Aorta (tissue), 5 donors: ENCODE data around the gene LGALS7. TPM values are rescaled to one million over a fixed set of nuclear protein-coding genes. Genes with fewer than 3 reads are reported as not detected.
"Not testable (repeated sequence)": the region's sequence is repeated elsewhere in the genome, so short reads cannot be mapped to it uniquely, and the experiment has no call there.

ENCODE experiments used
- ATAC-seq: fragments of 200-7000 bp; cut with Tn5 transposase; one replicate; pipeline ENCODE4 v1.9.1; 2022; ENCODE audit warnings: moderate library complexity; ENCODE audit not compliant: low FRiP score
- DNase-seq, 2 donors: peaks; one replicate each; pipeline ENCODE4 v3.0.0-alpha.2; 2020
- H3K27ac ChIP-seq, 2 donors: one replicate each; pipeline ENCODE4 v1.5.1; 2013; ENCODE audit warnings: low read length in 2 of 2, mild to moderate bottlenecking in 2 of 2, moderate library complexity in 2 of 2, control low read depth in 1 of 2, inconsistent platforms in 1 of 2, low read depth in 1 of 2
- H3K27me3 ChIP-seq, 2 donors: one replicate each; pipeline ENCODE4 v1.6.1; 2013; ENCODE audit warnings: control low read depth in 1 of 2, low read length in 1 of 2, mild to moderate bottlenecking in 1 of 2, moderate library complexity in 1 of 2; ENCODE audit not compliant: insufficient read depth in 2 of 2, control insufficient read depth in 1 of 2
- H3K36me3 ChIP-seq, 2 donors: one replicate each; pipeline ENCODE4 v1.6.1; 2013; ENCODE audit warnings: control low read depth in 1 of 2, low read length in 1 of 2, mild to moderate bottlenecking in 1 of 2; ENCODE audit not compliant: insufficient read depth in 2 of 2, control insufficient read depth in 1 of 2
- H3K4me1 ChIP-seq, 2 donors: one replicate each; pipeline ENCODE4 v1.6.1; 2013; ENCODE audit warnings: low read length in 2 of 2, control low read depth in 1 of 2, mild to moderate bottlenecking in 1 of 2, moderate library complexity in 1 of 2; ENCODE audit not compliant: insufficient read depth in 2 of 2, control insufficient read depth in 1 of 2
- H3K4me3 ChIP-seq, 2 donors: one replicate each; pipeline ENCODE4 v1.5.1; 2013; ENCODE audit warnings: low read length in 2 of 2, control low read depth in 1 of 2, mild to moderate bottlenecking in 1 of 2
- H3K9me3 ChIP-seq: one replicate; pipeline ENCODE4 v1.6.1; 2013; ENCODE audit warnings: mild to moderate bottlenecking, low read length; ENCODE audit not compliant: control insufficient read depth
- WGBS, 2 donors: extraction: QIAGEN DNeasy Blood & Tissue Kit; methylation state at CpG; one replicate each; pipeline ENCODE4 v1.1.7; 2013; 5-methylcytosine and 5-hydroxymethylcytosine counted together
- intact Hi-C, 2 donors: fragments of 100-400 bp; cut with DNase I; formaldehyde crosslinking; loops; one replicate each; pipeline versions ENCODE4 v1.14.2 to v1.15.0; 2022
- polyA plus RNA-seq, 2 donors: library from polyadenylated mRNA; stranded (reverse); fragments of 200-250 nt; gene quantifications; one replicate each; pipeline ENCODE4 v1.2.3, GENCODE V29; 2013
- total RNA-seq, 2 donors: library from RNA; stranded (reverse); fragmentation: NEBNext Ultra II Directional; extraction: Animal tissue kit (Norgen Biotek cat#: 25700); gene quantifications; one replicate each; pipeline ENCODE4 v1.2.1, GENCODE V29; 2021
- donor health status: healthy with polysubstance abuse.
- donor health status: Bipolar disorder and iron deficiency.
- donor health status: DM: no; HTN: no; CAD: no.
- donor health status: DM: no; HTN: no; CAD: no.
- donor health status: DM: yes; HTN: yes; CAD: no.

The LGALS7 gene
- total and polyA plus RNA-seq, 4 donors, result not detected

DNA sequence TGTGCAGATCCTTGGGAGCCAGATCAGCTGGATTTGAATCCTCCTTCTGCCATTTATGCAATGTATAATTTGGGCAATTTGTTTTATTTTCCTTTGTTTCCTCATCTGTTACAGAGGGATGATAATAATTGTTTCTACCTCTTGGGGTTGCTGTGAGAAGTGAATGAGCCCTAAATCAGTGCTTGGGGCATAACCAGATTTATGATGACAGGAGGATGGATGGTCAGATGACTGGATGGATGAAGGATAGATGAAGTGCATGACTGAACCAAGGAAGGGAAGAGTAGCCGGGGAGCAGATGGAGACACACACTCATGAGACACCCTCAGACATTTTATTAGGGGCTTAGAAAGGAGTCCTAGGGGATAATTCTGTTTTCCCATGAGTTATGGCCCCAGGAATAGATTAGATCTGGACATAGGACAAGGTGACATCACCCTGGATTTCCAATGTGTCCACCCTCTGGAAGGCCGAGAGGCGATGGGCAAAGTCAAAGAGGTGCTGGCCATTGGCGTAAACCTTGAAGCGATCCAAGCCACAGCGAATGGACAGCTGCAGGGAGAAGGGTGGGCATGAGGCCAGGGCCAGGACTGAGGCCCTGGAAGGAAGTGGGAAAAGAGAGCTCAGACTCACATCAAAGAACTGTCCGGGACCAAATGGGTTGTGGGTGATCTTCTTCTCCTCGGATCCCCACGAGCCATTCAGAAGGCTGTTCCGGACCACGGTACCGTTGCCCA is 28.2 kb upstream of the LGALS7 start:
- no peak overlapping the region for H3K27ac ChIP-seq
- H3K4me3 ChIP-seq, result no peak overlapping the region
- H3K36me3 ChIP-seq, result no peaks in the 10 kb centered on the region
- H3K4me1 ChIP-seq, result no peaks in the 10 kb centered on the region
- WGBS, 2 donors, result 92 to 93% methylated on average over 12 of the region's 12 CpGs
- H3K27me3 ChIP-seq, result no peaks in the 10 kb centered on the region
- no peak for ATAC-seq
- no peaks in the 10 kb centered on the region for H3K9me3 ChIP-seq
- intact Hi-C loops, result loop anchor here in 1 of 2 donors (10.0 kb wide), 1 partner anchor 47 kb away; no protein-coding TSS in a partner anchor
- no peak for DNase-seq

DNA sequence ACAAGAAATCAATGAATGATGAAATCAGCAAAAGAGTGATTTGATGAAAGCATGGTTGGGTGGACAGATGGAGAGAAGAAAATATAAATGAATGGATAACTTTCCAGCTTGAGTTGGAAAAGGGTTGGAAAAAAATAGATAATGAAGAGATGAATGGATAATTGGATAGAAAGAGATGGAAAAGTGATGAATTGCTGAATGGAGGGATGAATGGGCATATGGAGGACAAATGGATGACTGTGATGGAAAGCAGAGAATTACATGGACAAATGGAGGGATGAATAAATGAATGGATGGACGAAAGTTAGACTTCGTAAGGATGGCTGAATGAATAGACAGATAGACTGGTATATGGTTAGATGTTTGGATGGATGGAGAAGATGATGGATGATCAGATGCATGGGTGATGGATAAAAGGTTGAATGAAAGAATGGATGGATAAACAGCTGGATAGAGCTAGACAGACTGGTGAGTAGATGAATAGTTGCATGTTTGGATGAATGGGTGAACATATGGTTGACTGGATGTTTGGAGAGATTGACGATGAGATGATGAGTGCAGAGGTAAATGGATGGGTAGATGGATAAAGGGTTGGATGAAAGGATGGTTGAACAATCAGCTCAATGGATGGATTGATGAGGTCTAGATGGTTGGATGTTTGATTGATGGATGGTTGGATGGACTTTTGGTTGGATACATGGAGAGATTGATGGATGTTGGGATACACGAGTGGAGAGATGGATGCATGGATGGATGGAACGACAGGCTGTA is 27.4 kb upstream of the LGALS7 start:
- Histone ChIP-seq H3K36me3 (no peaks in the 10 kb centered on the region), H3K27ac (no peak overlapping the region), H3K4me1 (no peaks in the 10 kb centered on the region), H3K27me3 (no peaks in the 10 kb centered on the region), H3K9me3 (no peaks in the 10 kb centered on the region), H3K4me3 (no peak overlapping the region)
- intact Hi-C loops, result loop anchor here in 1 of 2 donors (10.0 kb wide), 1 partner anchor 46 kb away; no protein-coding TSS in a partner anchor
- ATAC-seq (no peak), DNase-seq (no peak)
- WGBS, 2 donors, result 90 to 94% methylated on average over 5 of the region's 5 CpGs

DNA sequence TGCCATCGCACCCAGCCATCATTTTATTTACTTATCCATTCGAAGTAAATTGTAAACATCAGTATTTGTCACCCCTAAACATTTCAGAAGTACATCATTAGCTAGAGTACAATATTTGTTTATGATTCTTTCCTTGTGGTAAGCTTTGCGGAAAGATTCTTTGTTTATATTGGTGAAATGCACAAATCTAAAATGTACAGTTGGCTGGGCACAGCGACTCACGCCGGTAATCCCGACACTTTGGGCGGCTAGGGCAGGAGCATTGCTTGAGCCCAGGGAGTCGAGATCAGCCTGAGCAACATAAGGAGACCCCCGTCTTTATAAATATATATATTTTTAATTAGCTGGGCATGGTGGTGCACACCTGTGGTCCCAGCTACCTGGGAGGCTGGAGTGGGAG is 25.8 kb upstream of the LGALS7 start:
- WGBS, 2 donors, result 91 to 93% methylated on average over 10 of the region's 10 CpGs
- intact Hi-C loops, result no loop called here
- H3K36me3 ChIP-seq, result no peaks in the 10 kb centered on the region
- no peaks in the 10 kb centered on the region for H3K9me3 ChIP-seq
- H3K4me1 ChIP-seq, result no peaks in the 10 kb centered on the region
- no peak overlapping the region for H3K4me3 ChIP-seq
- ATAC-seq, result no peak
- DNase-seq, result peak in 1 of 2 donors; percentile 51
- no peak overlapping the region for H3K27ac ChIP-seq
- no peaks in the 10 kb centered on the region for H3K27me3 ChIP-seq

DNA sequence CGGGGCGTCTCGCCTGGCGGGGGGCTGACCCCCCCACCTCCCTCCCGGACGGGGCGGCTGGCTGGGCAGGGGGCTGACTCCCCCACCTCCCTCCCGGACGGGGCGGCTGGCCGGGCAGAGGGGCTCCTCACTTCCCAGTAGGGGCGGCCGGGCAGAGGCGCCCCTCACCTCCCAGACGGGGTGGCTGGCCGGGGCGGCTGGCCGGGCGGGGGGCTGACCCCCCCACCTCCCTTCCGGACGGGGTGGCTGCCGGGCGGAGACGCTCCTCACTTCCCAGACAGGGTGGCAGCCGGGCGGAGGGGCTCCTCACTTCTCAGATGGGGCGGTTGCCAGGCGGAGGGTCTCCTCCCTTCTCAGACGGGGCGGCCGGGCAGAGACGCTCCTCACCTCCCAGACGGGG is 24.5 kb upstream of the LGALS7 start:
- H3K27ac ChIP-seq, ATAC-seq, H3K4me3 ChIP-seq, H3K9me3 ChIP-seq, H3K36me3 ChIP-seq, H3K4me1 ChIP-seq, H3K27me3 ChIP-seq, intact Hi-C loops: not testable (repeated sequence)
- peak in 1 of 2 donors; percentile 28 for DNase-seq
- 89 to 93% methylated on average over 14 to 33 of the region's 33 CpGs for WGBS, 2 donors

DNA sequence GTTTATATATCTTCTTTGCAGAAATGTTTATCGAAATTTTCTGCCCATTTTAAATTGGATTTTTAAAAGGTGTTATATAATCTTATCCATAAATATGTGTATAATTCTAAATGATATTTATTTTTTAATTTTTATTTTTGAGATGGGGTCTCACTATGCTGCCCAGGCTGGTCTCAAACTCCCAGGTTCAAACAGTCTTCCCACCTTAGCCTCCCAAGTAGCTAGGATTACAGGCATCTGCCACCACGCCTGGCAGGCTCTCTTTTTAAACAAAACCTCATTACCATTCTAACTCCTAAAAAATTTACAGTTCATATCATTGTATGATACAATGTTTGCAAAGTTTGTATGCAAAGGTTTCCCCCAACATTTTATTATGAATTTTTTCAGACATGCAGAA is 22.8 kb upstream of the LGALS7 start:
- no peaks in the 10 kb centered on the region for H3K9me3 ChIP-seq
- no peaks in the 10 kb centered on the region for H3K4me1 ChIP-seq
- ATAC-seq (no peak), DNase-seq (no peak)
- H3K4me3 ChIP-seq, result no peak overlapping the region
- 63 to 69% methylated on average over 2 of the region's 2 CpGs for WGBS, 2 donors
- no peaks in the 10 kb centered on the region for H3K36me3 ChIP-seq
- no peak overlapping the region for H3K27ac ChIP-seq
- intact Hi-C loops, result no loop called here
- H3K27me3 ChIP-seq, result no peaks in the 10 kb centered on the region

DNA sequence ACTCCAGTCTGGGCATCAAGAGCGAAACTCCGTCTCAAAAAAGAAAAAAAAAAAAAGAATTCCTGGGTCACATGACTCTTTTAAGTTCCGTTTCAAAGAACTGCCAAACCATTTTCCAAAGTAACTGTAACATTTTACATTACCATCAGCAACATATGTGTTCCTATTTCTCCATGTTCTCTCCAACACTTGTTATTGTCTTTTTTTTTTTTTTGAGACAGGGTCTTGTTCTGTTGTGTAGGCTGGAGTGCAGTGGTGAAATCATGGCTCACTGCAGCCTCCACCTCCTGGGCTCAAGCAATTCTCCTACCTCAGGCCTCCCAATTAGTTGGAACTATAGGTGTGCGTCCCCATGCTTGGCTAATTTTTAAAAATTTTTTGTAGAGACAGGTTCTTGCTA is 22.2 kb upstream of the LGALS7 start:
- Histone ChIP-seq H3K4me3 (no peak overlapping the region), H3K9me3 (no peaks in the 10 kb centered on the region), H3K4me1 (no peaks in the 10 kb centered on the region), H3K27ac (no peak overlapping the region), H3K36me3 (no peaks in the 10 kb centered on the region), H3K27me3 (no peaks in the 10 kb centered on the region)
- DNase-seq (peak in 1 of 2 donors; percentile 11), ATAC-seq (no peak)
- WGBS, 2 donors, result 82 to 89% methylated on average over 4 of the region's 4 CpGs
- intact Hi-C loops, result no loop called here

DNA sequence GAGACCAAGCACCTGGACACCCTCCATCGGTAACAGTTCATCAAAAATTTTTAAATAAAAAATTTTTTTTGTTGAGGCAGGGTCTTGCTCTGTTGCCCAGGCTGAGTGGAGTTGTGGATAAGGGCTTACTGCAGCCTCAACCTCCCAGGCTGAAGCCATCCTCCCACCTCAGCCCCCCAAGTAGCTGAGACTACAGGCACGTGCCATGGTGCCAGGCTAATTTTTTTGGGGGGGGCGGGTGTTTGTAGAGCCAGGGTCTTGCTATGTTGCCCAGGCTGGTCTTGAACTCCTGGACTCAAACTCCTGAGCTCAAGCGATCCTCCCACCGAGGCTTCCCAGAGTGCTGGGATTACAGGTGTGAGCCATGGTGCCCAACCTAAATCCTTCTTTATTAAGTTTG is 20.4 kb upstream of the LGALS7 start:
- Histone ChIP-seq H3K4me3 (no peak overlapping the region), H3K9me3 (no peaks in the 10 kb centered on the region), H3K4me1 (no peaks in the 10 kb centered on the region), H3K27me3 (no peaks in the 10 kb centered on the region), H3K27ac (no peak overlapping the region), H3K36me3 (no peaks in the 10 kb centered on the region)
- ATAC-seq (no peak), DNase-seq (peak in 1 of 2 donors; percentile 42)
- intact Hi-C loops, result loop anchor here in 1 of 2 donors (2.0 kb wide), 1 partner anchor 19 kb away; no protein-coding TSS in a partner anchor
- WGBS, 2 donors, result 92 to 94% methylated on average over 5 of the region's 5 CpGs

DNA sequence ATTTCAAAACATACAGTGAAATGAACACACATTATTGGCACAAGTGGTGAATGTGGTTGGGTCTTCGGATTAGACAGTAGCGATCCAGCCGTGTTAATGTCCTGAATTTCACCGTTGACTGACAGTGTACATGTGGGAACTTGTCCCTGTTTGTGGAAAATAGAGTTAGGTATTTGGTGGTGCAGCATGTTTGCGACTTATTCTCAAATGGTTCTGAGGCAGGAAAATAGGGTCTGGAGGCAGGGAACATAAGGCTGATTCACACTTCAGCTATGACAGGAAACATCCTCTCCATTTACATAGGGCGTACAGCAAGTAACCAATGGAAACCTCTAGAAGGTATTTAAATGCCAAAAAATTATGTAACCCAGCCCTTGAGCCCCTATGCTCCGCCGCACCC is 19.9 kb upstream of the LGALS7 start:
- intact Hi-C loops, result loop anchor here in 1 of 2 donors (2.0 kb wide), 1 partner anchor 18 kb away; no protein-coding TSS in a partner anchor
- DNase-seq (no peak), ATAC-seq (no peak)
- Histone ChIP-seq H3K4me1 (no peaks in the 10 kb centered on the region), H3K27ac (no peak overlapping the region), H3K27me3 (no peaks in the 10 kb centered on the region), H3K36me3 (no peaks in the 10 kb centered on the region), H3K9me3 (no peaks in the 10 kb centered on the region), H3K4me3 (no peak overlapping the region)
- WGBS, 2 donors, result 69 to 80% methylated on average over 8 of the region's 8 CpGs
